Measurements from ENCODE around the gene PIP5K1C. TPM values are rescaled to one million over a fixed set of nuclear protein-coding genes. Genes with fewer than 3 reads are reported as not detected.
"Not testable (repeated sequence)": the region's sequence is repeated elsewhere in the genome, so short reads cannot be mapped to it uniquely, and the experiment has no call there.

Gene PIP5K1C
- total RNA-seq, 6 experiments from 2014 or later: 73.8 to 95.6 (median 78.7) TPM

DNA sequence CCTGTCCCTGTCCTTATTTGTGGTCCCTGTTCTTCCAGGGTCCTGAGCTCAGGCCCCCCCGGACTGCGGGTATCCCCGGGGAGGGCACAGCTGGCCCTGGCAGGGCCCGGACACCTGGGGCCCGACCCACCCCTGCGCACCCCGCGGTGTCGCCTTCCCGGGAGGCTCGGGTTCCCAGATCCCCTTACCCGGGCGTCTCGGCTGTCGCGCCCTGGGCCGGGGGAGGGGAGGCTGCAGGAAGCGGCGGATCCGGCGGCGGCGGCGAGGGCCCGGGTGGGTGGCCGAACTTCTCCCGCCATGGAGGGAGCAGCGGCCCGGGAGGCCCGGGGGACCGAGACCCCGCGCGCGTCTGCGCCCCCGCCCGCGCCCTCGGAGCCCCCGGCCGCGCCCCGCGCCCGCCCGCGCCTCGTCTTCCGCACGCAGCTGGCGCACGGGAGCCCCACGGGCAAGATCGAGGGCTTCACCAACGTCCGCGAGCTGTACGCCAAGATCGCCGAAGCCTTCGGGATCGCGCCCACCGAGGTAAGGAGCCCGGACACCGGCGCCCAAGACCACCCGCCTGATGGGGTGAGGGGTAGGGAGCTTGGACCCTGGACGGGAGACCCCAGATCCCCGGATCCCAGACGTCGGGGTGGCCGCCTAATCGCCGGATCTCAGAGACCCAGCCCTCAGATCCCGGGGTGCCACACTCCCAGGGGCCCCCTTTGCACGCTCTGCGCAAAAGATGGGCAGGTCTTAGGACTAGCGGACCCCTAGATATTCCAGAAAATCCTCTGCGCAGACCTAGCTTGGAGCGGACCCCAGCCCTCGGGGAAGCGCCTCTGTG lies 114.8 kb downstream of the PIP5K1C start, which contains the start of gene GIPC3:
Gene GIPC3, plus strand, starts transcription at position 178 of the 826 bp plus-strand sequence. Its CDS starts 120 bp downstream, at position 298.
- Mint-ChIP-seq H3K9me3 (no peaks in the 10 kb centered on the region; the same call in 1 of the 2 replicates), H3K4me1 (ENCODE audit: low read depth) (peaks cover 5% of the 10 kb centered on the region), H3K4me3 (no peak within 1 kb of the TSS), H3K36me3 (ENCODE audit: low read depth) (no peaks in the 10 kb centered on the region), H3K27me3 (ENCODE audit: insufficient read depth) (peaks cover 4% of the 10 kb centered on the region), H3K27ac (no peak within 1 kb of the TSS)
- TF ChIP-seq, protein P1, sequence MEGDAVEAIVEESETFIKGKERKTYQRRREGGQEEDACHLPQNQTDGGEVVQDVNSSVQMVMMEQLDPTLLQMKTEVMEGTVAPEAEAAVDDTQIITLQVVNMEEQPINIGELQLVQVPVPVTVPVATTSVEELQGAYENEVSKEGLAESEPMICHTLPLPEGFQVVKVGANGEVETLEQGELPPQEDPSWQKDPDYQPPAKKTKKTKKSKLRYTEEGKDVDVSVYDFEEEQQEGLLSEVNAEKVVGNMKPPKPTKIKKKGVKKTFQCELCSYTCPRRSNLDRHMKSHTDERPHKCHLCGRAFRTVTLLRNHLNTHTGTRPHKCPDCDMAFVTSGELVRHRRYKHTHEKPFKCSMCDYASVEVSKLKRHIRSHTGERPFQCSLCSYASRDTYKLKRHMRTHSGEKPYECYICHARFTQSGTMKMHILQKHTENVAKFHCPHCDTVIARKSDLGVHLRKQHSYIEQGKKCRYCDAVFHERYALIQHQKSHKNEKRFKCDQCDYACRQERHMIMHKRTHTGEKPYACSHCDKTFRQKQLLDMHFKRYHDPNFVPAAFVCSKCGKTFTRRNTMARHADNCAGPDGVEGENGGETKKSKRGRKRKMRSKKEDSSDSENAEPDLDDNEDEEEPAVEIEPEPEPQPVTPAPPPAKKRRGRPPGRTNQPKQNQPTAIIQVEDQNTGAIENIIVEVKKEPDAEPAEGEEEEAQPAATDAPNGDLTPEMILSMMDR (IDR thresholded peaks at IDR 0.05): no peak
- no peak for DNase-seq

DNA sequence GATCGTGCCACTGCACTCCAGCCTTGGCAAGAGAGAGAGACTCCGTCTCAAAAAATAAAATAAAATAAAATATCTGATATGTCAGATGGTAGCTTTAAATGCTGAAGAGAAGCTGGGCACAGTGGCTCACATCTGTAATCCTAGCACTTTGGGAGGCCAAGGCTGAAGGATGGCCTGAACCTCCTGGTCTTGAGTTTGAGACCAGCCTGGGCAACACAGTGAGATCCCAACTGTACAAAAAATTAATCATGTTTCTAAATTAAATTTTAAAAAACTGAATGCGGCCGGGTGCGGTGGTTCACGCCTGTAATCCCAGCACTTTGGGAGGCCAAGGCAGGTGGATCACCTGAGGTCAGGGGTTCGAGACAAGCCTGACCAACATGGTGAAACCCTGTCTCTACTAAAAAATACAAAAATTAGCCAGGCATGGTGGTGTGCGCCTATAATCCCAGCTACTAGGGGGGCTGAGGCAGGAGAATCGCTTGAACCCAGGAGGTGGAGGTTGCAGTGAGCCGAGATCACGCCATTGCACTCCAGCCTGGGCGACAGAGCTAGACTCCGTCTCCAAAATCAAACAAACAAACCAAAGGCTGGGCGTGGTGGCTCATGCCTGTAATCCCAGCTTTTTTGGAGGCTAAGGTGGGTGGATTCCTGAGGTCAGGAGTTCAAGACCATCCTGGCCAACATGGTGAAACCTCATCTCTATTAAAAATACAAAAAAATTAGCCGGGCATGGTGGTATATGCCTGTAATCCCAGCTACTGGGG lies 116.0 kb downstream of the PIP5K1C start:
- H3K4me1 Mint-ChIP-seq (ENCODE audit: low read depth): peaks cover 18% of the 10 kb centered on the region
- DNase-seq; H3K9me3 Mint-ChIP-seq; H3K27me3 Mint-ChIP-seq (ENCODE audit: insufficient read depth); H3K4me3 Mint-ChIP-seq; H3K36me3 Mint-ChIP-seq (ENCODE audit: low read depth); H3K27ac Mint-ChIP-seq: not testable (repeated sequence)

- not testable (repeated sequence) for H3K36me3 Mint-ChIP-seq (ENCODE audit: low read depth); H3K4me3 Mint-ChIP-seq; H3K27ac Mint-ChIP-seq; H3K27me3 Mint-ChIP-seq (ENCODE audit: insufficient read depth); DNase-seq; H3K9me3 Mint-ChIP-seq
- peaks cover 23% of the 10 kb centered on the region for H3K4me1 Mint-ChIP-seq (ENCODE audit: low read depth)
Observed at GRCh38 chr19:3581792-3582191, 118.5 kb downstream of the PIP5K1C start.

Other genes starting within 250 kb of the PIP5K1C start
- not detected for gene SMIM24, start 219.9 kb downstream of the PIP5K1C start, total RNA-seq (2021; fragmentation: NEBNext Ultra II Directional; extraction: Animal tissue kit (Norgen Biotek cat#: 25700))
- not detected for gene SMIM44, start 217.0 kb downstream of the PIP5K1C start, total RNA-seq (2021; fragmentation: NEBNext Ultra II Directional; extraction: Animal tissue kit (Norgen Biotek cat#: 25700))
- gene DOHH, start 199.8 kb downstream of the PIP5K1C start, total RNA-seq (2021; fragmentation: NEBNext Ultra II Directional; extraction: Animal tissue kit (Norgen Biotek cat#: 25700)): 10 to 100 TPM; 14.3 to 20.4 (median 17.0) TPM
- gene FZR1, start 194.2 kb downstream of the PIP5K1C start, total RNA-seq (2021; fragmentation: NEBNext Ultra II Directional; extraction: Animal tissue kit (Norgen Biotek cat#: 25700)): 10 to 100 TPM; 43.9 to 56.8 (median 46.0) TPM
- gene TEKTIP1, start 161.3 kb downstream of the PIP5K1C start, total RNA-seq (2021; fragmentation: NEBNext Ultra II Directional; extraction: Animal tissue kit (Norgen Biotek cat#: 25700)): under 1 TPM in 5 of 6 experiments, not detected in 1; 0.25 to 0.51 (median 0.46) TPM
- 100 to 1,000 TPM in 2 of 6 experiments, 10 to 100 TPM in 4; 75.1 to 101 (median 79.6) TPM for gene MFSD12, start 142.9 kb downstream of the PIP5K1C start, total RNA-seq (2021; fragmentation: NEBNext Ultra II Directional; extraction: Animal tissue kit (Norgen Biotek cat#: 25700))
- 10 to 100 TPM; 73.5 to 90.1 (median 78.3) TPM for gene HMG20B, start 127.5 kb downstream of the PIP5K1C start, total RNA-seq (2021; fragmentation: NEBNext Ultra II Directional; extraction: Animal tissue kit (Norgen Biotek cat#: 25700))
- gene GIPC3, start 115.0 kb downstream of the PIP5K1C start, total RNA-seq (2021; fragmentation: NEBNext Ultra II Directional; extraction: Animal tissue kit (Norgen Biotek cat#: 25700)): under 1 TPM in 4 of 6 experiments, not detected in 2; 0.10 to 0.17 (median 0.11) TPM
- gene TBXA2R, start 93.6 kb downstream of the PIP5K1C start, total RNA-seq (2021; fragmentation: NEBNext Ultra II Directional; extraction: Animal tissue kit (Norgen Biotek cat#: 25700)): 1 to 10 TPM; 7.1 to 8.8 (median 7.4) TPM
- 10 to 100 TPM; 22.7 to 25.3 (median 24.9) TPM for gene CACTIN, start 73.7 kb downstream of the PIP5K1C start, total RNA-seq (2021; fragmentation: NEBNext Ultra II Directional; extraction: Animal tissue kit (Norgen Biotek cat#: 25700))
- gene TJP3, start 7.9 kb upstream of the PIP5K1C start, total RNA-seq (2021; fragmentation: NEBNext Ultra II Directional; extraction: Animal tissue kit (Norgen Biotek cat#: 25700)): not detected
- gene APBA3, start 61.2 kb upstream of the PIP5K1C start, total RNA-seq (2021; fragmentation: NEBNext Ultra II Directional; extraction: Animal tissue kit (Norgen Biotek cat#: 25700)): 10 to 100 TPM in 4 of 6 experiments, 1 to 10 TPM in 2; 9.1 to 13.8 (median 10.4) TPM
- 10 to 100 TPM; 69.9 to 84.3 (median 77.9) TPM for gene MRPL54, start 62.2 kb upstream of the PIP5K1C start, total RNA-seq (2021; fragmentation: NEBNext Ultra II Directional; extraction: Animal tissue kit (Norgen Biotek cat#: 25700))
- gene RAX2, start 71.8 kb upstream of the PIP5K1C start, total RNA-seq (2021; fragmentation: NEBNext Ultra II Directional; extraction: Animal tissue kit (Norgen Biotek cat#: 25700)): not detected
- not detected for gene MATK, start 85.9 kb upstream of the PIP5K1C start, total RNA-seq (2021; fragmentation: NEBNext Ultra II Directional; extraction: Animal tissue kit (Norgen Biotek cat#: 25700))
- not detected for gene ZFR2, start 168.6 kb upstream of the PIP5K1C start, total RNA-seq (2021; fragmentation: NEBNext Ultra II Directional; extraction: Animal tissue kit (Norgen Biotek cat#: 25700))
- gene ATCAY, start 180.2 kb upstream of the PIP5K1C start, total RNA-seq (2021; fragmentation: NEBNext Ultra II Directional; extraction: Animal tissue kit (Norgen Biotek cat#: 25700)): not detected
- not detected for gene NMRK2, start 232.6 kb upstream of the PIP5K1C start, total RNA-seq (2021; fragmentation: NEBNext Ultra II Directional; extraction: Animal tissue kit (Norgen Biotek cat#: 25700))